ENCODE data around the gene MEX3D. TPM values are rescaled to one million over a fixed set of nuclear protein-coding genes. Genes with fewer than 3 reads are reported as not detected.
A peak's percentile ranks its signal among the peaks of the same experiment; 100 is the strongest.

Gene MEX3D
- total and polyA plus RNA-seq, 2 experiments from 2014 or later = 12.4 to 94.9 TPM

GRCh38 chr19:1507192-1507660 lies 60.9 kb downstream of the MEX3D start:
- TF ChIP-seq, protein P1, sequence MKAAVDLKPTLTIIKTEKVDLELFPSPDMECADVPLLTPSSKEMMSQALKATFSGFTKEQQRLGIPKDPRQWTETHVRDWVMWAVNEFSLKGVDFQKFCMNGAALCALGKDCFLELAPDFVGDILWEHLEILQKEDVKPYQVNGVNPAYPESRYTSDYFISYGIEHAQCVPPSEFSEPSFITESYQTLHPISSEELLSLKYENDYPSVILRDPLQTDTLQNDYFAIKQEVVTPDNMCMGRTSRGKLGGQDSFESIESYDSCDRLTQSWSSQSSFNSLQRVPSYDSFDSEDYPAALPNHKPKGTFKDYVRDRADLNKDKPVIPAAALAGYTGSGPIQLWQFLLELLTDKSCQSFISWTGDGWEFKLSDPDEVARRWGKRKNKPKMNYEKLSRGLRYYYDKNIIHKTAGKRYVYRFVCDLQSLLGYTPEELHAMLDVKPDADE (IDR thresholded peaks at IDR 0.05) = no peak
- TF ChIP-seq, protein P2, sequence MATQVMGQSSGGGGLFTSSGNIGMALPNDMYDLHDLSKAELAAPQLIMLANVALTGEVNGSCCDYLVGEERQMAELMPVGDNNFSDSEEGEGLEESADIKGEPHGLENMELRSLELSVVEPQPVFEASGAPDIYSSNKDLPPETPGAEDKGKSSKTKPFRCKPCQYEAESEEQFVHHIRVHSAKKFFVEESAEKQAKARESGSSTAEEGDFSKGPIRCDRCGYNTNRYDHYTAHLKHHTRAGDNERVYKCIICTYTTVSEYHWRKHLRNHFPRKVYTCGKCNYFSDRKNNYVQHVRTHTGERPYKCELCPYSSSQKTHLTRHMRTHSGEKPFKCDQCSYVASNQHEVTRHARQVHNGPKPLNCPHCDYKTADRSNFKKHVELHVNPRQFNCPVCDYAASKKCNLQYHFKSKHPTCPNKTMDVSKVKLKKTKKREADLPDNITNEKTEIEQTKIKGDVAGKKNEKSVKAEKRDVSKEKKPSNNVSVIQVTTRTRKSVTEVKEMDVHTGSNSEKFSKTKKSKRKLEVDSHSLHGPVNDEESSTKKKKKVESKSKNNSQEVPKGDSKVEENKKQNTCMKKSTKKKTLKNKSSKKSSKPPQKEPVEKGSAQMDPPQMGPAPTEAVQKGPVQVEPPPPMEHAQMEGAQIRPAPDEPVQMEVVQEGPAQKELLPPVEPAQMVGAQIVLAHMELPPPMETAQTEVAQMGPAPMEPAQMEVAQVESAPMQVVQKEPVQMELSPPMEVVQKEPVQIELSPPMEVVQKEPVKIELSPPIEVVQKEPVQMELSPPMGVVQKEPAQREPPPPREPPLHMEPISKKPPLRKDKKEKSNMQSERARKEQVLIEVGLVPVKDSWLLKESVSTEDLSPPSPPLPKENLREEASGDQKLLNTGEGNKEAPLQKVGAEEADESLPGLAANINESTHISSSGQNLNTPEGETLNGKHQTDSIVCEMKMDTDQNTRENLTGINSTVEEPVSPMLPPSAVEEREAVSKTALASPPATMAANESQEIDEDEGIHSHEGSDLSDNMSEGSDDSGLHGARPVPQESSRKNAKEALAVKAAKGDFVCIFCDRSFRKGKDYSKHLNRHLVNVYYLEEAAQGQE (IDR thresholded peaks at IDR 0.05; ENCODE audit: unreplicated experiment) = no peak
- no peak for TF ChIP-seq EZH2phosphoT487 (IDR thresholded peaks at IDR 0.05; ENCODE audit: unreplicated experiment)
- H3K27ac ChIP-seq (ENCODE audit: low read depth) = no peak overlapping the region
- no peak overlapping the region for H3K27ac Mint-ChIP-seq

DNA sequence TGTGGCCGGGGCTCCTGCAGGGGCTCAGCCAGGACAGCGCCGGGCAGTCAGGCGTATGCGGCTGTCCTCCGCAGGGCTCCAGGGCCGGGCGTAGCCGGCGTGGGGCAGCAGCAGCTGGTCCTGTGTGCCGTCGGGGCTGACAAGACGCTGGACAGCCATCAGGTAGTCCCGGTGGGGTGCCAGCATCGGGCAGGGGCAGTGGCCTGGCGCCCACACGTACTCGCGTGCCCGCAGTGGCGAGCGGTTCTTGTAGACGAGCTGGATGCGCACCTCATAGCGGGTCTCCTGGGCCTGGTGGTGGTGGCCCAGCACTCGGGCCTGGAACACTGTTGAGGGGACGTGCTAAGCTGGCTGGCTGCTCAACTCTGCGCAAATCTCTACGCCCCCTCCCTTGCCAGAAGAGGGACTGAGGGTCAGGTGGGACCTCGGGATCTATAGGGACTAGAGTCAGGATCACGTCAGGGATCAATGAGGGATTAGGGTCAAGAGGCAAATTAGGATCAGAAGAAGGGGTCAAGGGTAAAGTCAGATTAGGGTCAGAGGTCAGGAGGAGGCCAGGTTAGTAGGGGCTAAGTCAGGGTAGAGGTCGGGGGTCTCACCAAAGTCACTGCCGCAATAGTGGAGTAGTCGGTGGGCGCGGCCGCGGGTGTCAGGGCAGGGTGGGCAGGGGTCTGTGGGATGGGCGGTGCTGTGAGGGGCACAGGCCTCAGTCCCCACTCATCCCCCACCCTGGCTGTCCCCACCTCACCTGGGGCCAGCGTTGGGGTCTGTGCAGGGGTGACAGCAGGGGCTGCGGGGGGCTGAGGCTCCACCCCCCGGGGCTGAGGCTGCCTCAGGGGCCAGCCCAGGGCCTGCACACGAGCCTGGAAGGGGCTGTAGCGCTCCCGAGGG lies 61.9 kb downstream of the MEX3D start:
- Mint-ChIP-seq H3K36me3 (ENCODE audit: low read depth) (no peaks in the 10 kb centered on the region), H3K27me3 (ENCODE audit: insufficient read depth, low read depth, poor library complexity) (peaks cover 36% of the 10 kb centered on the region), H3K4me1 (peaks cover 2% of the 10 kb centered on the region), H3K9me3 (peaks cover 12% of the 10 kb centered on the region; the same call in 2 of the 3 replicates), H3K27ac (no peak overlapping the region), H3K4me3 (peak overlapping the region; percentile 28; the same call in 1 of the 3 replicates)
- H3F3A ChIP-seq (replicated peaks; ENCODE audit: low read depth) = peaks cover 9% of the 10 kb centered on the region; the same call in 1 of the 2 replicates
- H4K20me1 ChIP-seq (replicated peaks; ENCODE audit: insufficient read depth) = no peaks in the 10 kb centered on the region
- peaks cover 18% of the 10 kb centered on the region for H3K27me3 ChIP-seq (ENCODE audit: insufficient read depth)
- H3K4me1 ChIP-seq (ENCODE audit: insufficient read depth) = 0 out of 2 replicates have a peak, but pooled peaks cover 5% of the 10 kb centered on the region
- H3K27ac ChIP-seq (ENCODE audit: low read depth) = no peak overlapping the region
- DNase-seq (ENCODE audit: low spot score) = no peak
- H3K9me2 ChIP-seq (ENCODE audit: insufficient read depth) = no peaks in the 10 kb centered on the region
- H2AFZ ChIP-seq = no peak overlapping the region
- no peak for ATAC-seq
- no peaks in the 10 kb centered on the region for H3K79me2 ChIP-seq (replicated peaks; ENCODE audit: insufficient read depth)
- H3K36me3 ChIP-seq (ENCODE audit: insufficient read depth) = no peaks in the 10 kb centered on the region
- H3K4me3 ChIP-seq = no peak overlapping the region
- no peak overlapping the region for H3K4me2 ChIP-seq
- TF ChIP-seq STAT1 (IDR thresholded peaks at IDR 0.05; ENCODE audit: unreplicated experiment) (no peak), EZH2phosphoT487 (IDR thresholded peaks at IDR 0.05; ENCODE audit: unreplicated experiment) (no peak), EZH2 (IDR thresholded peaks at IDR 0.05; ENCODE audit: low read depth, unreplicated experiment) (no peak), POLR2AphosphoS5 (IDR thresholded peaks at IDR 0.05; ENCODE audit: low read depth) (no peak)
- TF ChIP-seq, protein P2 (IDR thresholded peaks at IDR 0.05; ENCODE audit: unreplicated experiment) = no peak
- TF ChIP-seq, protein P1 (IDR thresholded peaks at IDR 0.05) = no peak

More at GRCh38 chr19:1507192-1507660, 60.9 kb downstream of the MEX3D start:
- Histone ChIP-seq H3K4me2 (peak overlapping the region; percentile 77), H2AFZ (peak overlapping the region; percentile 76; the same call in 1 of the 2 replicates), H3K79me2 (replicated peaks; ENCODE audit: insufficient read depth) (no peaks in the 10 kb centered on the region), H3K4me3 (peak overlapping the region; percentile 90), H3F3A (replicated peaks; ENCODE audit: low read depth) (peaks cover 8% of the 10 kb centered on the region; the same call in 1 of the 2 replicates), H3K9me2 (ENCODE audit: insufficient read depth) (no peaks in the 10 kb centered on the region), H3K4me1 (ENCODE audit: insufficient read depth) (0 out of 2 replicates have a peak, but pooled peaks cover 5% of the 10 kb centered on the region), H3K27me3 (ENCODE audit: insufficient read depth) (peaks cover 19% of the 10 kb centered on the region), H4K20me1 (replicated peaks; ENCODE audit: insufficient read depth) (no peaks in the 10 kb centered on the region), H3K36me3 (ENCODE audit: insufficient read depth) (no peaks in the 10 kb centered on the region)
- Mint-ChIP-seq H3K27me3 (ENCODE audit: insufficient read depth, low read depth, poor library complexity) (peaks cover 35% of the 10 kb centered on the region), H3K4me1 (peaks cover 2% of the 10 kb centered on the region), H3K9me3 (peaks cover 11% of the 10 kb centered on the region; the same call in 2 of the 3 replicates), H3K4me3 (peak overlapping the region; percentile 95; the same call in 1 of the 3 replicates), H3K36me3 (ENCODE audit: low read depth) (no peaks in the 10 kb centered on the region)
- DNase-seq (ENCODE audit: low spot score) (no peak), ATAC-seq (no peak)
